ENCODE data around the gene CPLX4.

- TF ChIP-seq, protein P1, sequence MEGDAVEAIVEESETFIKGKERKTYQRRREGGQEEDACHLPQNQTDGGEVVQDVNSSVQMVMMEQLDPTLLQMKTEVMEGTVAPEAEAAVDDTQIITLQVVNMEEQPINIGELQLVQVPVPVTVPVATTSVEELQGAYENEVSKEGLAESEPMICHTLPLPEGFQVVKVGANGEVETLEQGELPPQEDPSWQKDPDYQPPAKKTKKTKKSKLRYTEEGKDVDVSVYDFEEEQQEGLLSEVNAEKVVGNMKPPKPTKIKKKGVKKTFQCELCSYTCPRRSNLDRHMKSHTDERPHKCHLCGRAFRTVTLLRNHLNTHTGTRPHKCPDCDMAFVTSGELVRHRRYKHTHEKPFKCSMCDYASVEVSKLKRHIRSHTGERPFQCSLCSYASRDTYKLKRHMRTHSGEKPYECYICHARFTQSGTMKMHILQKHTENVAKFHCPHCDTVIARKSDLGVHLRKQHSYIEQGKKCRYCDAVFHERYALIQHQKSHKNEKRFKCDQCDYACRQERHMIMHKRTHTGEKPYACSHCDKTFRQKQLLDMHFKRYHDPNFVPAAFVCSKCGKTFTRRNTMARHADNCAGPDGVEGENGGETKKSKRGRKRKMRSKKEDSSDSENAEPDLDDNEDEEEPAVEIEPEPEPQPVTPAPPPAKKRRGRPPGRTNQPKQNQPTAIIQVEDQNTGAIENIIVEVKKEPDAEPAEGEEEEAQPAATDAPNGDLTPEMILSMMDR (IDR thresholded peaks at IDR 0.05) = no peak
- no peak for TF ChIP-seq POLR2A (IDR thresholded peaks at IDR 0.05)
Observed at GRCh38 chr18:59306640-59307039, 11.8 kb downstream of the CPLX4 start.
